Measurements from ENCODE around the gene TMIE.
"Not testable (repeated sequence)": the region's sequence is repeated elsewhere in the genome, so short reads cannot be mapped to it uniquely, and the experiment has no call there.

TMIE gene

DNA sequence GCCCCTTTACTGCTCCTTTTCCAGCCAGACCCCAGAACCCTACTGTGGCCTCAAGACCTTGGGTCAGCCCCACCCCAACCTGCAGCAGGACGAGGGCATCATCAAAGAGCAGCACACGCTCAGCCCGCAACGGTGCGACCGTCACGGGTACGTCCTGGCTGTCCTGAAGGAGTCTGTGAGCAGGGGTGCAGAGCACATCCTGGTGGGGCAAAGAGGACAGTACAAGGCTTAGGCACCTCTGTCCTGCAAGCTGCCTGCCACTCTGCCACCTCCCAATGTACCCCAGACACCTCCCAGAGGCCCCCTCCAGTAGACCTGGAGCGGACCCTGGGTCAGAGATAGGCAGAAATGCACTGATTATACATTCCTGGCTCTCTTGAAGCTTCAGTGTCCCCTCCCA, 15.7 kb upstream of the TMIE start:
- DNase-seq (ENCODE audit: low spot score) = no peak

DNA sequence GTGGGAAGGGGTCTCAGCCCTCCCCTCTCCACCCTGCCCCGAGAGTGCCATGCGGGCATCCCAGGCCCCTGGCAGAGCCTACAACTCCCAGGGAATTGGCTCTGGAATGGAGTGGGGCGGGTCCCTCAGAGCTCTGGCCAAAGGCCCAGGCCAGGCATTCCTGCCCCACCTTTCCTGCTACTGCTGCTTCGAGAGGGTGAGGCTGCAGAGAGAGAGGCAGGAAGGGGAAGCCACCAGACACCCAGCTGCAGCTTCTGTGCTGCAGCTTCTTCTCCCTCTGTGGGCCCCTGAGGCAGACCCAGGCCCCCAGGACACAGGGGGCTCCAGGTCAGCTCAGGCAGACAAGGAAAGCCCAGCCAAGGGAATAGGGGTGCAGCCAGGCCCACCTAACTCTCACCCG, 10.4 kb upstream of the TMIE start:
- DNase-seq (ENCODE audit: low spot score) = no peak

DNA sequence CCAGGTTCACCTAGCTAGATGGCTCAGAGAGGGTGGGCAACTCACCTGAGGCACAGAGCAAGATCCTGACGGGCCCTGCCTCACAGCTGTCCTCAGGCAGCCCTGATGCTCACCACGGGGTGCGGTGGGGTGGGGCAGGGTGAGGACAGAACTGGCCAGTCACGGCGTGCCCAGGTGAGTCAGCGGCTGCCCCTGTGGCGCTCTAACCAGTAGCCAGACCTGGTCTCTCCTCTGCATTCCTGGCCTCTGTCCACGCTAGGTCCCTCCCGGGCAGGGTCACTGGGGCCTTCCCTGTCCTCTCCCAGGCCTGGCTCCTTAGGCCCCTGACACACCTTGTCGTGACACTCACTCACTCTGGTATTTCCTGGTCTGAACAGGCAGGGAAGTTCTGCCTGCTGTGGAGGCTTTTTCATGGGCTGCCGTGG, 8.6 kb upstream of the TMIE start:
- no peak for DNase-seq (ENCODE audit: low spot score)

DNA sequence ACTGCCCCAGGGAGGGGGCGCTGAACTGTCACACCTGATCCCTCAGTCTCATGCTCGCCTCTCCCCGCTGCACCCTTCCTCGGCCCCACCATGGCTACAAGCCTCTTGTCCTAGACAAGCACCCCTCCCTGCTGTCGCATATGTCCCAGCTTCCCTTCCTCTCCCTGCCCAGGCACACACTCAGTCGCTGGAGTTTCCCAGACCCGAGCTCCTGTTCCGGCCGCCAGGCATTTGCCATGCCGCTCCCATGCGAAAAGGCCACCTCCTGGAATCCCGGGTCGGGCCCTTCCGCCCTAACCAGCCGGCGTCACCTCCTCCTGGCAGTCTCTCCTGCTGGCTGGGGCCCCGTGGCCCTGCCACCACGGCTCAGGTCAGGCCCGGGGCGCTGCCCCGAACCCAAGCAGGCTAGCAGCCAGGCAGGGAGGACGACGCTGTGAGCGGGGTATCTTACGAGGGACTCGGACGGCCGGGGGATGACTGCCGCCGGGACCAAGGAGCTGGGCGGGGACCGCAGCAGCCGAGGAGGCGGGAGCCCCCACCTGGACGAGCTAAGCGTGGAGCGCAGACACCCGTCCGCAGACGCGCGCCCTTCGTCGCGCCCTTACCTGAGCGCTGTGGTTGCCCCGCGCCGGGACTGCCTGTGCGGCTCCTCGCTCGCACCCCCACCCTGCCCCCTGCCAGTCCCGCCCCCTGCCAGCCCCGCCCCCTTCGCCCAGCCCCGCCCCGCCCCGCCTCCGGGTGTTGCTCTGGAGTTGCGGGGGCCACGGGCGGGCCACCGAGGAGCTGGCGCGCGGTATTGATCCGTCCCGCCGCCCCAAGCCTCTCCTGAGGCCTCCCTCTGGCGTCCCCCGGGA, 7.9 kb upstream of the TMIE start, which contains the start of gene ALS2CL:
Gene ALS2CL, minus strand, starts transcription at position 642 of the 854 bp plus-strand sequence. CDS start 4,239 bp downstream, outside the sequence.
- DNase-seq (ENCODE audit: low spot score) = peak; percentile 5

DNA sequence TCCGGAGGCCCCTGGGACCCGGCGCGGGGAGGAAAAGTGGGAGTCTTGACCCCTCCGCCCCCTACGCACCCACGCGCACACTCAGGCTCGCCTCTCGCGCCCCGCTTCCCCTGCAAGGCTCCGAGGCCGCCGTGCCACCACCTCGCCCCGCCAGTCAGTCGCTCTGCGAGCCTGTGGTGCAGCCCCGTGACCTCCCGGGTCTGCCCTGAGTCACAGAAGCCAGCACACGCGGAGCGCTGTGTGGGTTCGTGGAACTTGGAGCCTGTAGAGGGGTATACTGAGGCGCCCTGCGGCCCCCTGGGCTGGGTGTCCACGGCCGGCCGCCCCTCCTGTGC, 7.3 kb upstream of the TMIE start:
- DNase-seq (ENCODE audit: low spot score) = no peak

DNA sequence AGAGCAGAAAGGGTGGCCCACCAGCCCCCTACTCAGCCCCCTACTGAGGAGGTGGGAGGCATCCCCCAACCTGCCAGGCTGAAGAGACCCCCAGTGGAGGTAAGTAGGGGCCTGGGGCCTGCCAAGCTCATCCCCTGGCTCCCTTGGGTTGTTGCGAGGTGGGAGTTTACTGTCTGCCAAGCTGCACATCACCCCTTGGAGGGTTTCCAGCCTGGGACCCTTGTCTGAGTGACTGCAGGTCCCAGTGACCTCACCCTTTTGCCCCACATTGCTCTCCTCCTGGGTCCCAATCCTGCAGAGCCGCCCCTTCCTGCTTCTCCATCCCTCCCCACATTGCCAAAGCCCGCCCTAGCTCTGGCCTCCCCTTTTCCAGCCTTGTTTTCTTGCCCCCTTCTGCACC, 6.7 kb upstream of the TMIE start:
- DNase-seq (ENCODE audit: low spot score) = no peak

DNA sequence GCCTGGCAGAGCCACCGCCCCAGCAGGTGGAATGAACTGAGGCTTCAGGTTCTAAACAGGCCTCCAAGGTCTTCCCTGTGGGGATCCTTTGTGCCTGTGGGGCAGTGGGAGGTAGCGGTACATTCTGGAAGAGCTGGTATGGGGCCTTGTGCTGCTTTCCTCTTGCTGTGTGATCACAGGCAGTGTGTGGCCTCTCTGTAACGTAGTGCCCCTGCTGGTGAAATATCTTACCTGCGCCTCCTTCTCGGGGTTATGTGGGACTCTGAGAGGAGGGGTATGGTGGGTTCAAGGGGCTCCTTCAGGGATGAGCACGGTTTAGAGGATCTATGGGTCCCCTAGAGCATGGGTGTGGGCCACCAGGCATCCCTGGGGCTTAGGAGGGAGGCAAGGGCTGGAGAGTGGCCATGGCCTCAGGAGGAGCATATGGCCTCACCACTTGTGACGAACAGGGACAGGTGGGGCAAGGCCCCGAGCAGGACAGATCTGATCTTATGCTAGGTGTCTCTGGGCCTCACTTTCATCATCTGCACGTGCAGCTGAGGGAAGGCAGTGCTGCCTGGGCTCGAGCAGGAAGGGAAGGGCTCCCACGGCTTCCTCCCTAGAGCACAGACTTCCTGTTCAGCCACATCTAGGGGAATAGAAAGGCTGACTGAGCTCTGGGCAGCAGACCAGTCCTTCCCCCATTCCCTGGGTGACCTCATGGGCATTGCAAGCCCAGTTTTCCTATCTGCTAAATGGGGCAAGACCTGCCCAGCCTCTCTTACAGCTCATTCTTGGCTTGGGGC, 5.8 kb upstream of the TMIE start:
- DNase-seq (ENCODE audit: low spot score) = peak; percentile 7

DNA sequence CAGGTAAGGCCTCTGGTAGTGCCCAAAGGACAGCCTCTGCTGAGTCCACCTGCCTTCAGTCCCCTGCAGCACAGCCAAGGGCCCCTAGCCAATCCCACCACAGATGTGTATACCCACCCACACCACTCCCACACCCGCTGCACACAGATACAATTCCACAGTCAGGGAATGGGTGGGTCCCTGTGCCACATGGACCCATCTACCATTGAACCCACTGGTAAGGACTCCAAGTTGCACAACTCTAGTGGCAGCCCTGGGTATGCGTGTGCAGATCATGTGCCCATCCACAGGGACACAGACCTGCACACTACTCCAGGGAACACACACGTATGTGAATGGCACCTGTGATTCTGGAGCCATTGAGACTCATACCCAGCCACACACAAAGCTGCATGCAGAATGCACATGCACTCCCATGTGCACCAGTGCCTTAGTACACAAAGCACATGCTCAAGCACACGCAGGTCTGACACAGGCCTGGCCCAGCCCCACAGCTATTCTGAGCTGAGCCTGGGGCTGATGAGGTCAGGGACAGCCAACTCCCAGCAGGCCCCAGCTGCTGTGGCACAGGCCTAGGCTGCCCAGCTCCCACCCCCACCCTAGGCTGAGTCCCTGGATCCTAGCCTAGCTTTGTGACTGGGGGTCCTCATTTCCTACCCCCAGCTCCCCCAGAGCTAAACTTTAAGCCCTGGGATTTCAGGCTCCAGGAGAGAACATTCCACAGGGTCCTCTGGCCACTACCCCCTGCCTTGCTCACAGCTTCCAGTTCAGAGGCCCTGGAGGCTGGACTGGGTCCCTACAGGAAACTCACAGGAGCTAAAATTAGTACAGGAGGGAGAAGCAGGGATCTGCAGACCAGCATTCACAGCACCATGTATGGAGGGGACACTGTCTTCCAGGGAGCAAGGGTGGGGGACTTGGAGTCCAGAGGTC, 5.0 kb upstream of the TMIE start:
- no peak for DNase-seq (ENCODE audit: low spot score)

DNA sequence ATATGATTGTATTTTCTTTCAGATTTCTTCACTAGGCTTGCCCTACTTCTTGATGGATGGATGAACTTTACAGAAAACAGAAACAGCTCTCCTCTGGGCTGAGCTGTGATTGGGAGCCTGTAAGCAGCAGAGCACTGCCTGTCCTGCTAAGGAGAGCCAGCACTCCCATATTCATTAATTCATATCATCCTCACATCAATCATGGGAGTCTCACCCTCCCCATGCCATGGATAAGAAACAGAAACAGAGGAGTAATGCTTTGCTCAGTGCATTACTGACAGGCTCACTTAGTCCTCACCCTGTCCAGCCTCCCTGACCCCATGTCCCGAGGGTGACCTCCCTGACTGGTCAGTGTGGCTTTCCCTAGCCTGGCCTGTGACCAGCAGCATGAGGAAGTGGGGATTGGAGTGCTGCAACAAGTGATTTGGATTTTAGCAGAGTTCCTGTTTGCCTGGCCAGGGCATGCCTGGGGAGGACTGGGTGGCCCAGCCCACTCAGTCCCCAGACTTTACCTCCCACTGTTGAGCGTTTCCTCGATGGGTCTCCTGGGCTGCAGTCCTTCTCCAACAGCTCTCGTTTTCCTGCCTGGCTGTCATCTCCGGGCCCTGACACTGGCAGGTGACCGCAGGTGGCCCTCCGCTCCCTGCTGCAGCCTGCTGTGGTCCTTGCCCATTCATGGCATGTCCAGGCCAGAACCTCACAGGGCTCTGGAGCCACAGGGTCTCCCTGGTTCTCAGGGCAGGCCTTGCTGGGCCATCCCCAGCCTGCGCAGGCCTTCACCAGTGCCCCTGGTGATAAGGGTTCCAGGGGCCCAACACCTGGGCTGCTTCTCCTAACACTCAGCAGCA, 1.3 kb upstream of the TMIE start:
- no peak for DNase-seq (ENCODE audit: low spot score)

DNA sequence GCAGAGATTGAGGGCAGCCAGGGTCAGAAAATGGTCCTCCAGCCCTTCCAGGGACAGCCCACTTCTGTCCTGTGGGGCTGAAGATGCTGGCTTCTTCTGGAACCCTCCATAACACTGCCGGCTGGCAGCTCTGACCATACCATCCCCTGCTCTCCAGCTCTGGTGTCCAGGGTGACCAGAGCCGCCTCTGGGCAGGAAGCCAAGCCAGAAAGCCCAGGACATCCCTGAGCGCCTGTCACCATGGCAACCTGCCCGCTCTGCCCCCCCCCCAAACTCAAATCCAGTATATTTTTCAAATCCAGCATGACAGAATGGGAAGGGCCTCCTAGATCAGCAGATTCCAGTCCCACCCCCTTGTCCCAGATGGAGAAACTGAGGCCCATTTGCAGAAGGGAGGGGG, 420 bp upstream of the TMIE start:
- DNase-seq (ENCODE audit: low spot score) = no peak

DNA sequence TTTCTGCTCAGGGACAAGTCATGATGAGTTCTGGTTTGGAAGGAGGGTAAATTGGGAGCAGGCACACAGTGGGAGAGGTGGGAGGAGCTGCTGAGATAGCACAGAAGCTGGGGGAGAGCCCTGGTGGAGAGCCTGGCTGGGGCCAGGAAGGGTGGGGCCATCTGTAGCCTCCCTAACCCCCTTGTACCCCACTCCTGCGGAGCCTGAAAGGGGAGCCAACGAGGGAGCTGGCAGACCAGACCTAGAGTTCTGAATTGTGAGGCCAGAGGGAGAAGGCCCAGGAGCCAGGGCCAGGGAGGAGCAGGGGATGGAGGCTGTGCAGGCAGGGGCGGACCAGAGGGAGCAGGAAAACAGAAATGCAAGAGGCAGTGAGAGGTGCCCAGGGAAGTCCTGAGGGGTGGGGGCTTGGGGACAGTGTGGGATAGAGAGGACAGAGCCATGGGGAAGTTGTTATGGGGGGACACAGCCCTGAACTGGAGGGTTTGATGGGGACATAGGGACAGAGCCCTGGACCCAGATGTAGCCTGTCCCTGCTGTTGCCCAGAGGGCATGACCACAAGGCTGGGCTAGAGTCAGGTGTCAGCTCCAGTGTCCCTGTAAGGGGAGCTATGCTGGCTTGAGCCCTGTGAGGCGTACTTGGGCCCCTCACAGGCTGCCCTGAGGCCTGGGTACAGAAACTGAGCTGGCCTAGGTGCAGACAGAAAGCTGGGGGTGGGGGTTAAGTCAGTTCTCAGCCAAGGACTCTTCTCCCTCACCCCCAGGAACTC, 1.2 kb downstream of the TMIE start:
- DNase-seq (ENCODE audit: low spot score) = no peak

DNA sequence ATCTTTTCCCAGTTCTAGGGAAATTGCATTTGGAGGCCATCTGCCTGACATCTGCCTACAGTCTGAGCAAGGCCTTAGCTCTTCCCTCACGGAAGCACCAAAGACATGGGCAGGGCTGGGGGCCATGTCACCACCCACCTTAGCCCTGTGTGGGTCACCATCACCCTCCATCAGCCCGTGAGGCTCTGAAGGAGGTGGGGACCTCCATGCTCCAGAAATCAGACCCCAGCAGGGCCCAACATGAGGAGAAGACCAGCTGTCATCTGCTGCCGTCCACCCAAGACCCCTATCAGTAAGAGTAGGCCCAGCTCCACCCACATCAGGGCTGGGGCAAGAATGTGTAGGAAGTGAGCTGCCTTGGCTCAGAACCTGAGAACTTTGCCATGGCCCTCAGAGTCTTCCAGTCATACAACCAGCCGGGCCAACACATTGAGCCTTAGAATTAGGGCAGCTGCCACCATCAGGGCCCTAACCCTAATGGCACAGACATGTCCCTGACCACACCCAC, 1.9 kb downstream of the TMIE start:
- no peak for DNase-seq (ENCODE audit: low spot score)

DNA sequence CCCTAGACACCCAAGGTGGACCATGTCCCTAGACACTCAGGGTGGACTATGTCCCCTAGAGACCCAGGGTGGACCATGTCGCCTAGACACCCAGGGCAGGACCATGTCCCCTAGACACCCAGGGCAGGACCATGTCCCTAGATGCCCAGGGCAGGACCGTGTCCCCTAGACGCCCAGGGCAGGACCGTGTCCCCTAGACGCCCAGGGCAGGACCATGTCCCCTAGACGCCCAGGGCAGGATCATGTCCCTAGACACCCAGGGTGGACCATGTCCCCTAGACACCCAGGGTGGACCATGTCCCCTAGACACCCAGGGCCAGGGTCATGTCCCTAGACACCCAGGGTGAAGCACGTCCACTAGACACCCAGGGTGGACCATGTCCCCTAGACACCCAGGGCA, 3.2 kb downstream of the TMIE start:
- not testable (repeated sequence) for DNase-seq (ENCODE audit: low spot score)

DNA sequence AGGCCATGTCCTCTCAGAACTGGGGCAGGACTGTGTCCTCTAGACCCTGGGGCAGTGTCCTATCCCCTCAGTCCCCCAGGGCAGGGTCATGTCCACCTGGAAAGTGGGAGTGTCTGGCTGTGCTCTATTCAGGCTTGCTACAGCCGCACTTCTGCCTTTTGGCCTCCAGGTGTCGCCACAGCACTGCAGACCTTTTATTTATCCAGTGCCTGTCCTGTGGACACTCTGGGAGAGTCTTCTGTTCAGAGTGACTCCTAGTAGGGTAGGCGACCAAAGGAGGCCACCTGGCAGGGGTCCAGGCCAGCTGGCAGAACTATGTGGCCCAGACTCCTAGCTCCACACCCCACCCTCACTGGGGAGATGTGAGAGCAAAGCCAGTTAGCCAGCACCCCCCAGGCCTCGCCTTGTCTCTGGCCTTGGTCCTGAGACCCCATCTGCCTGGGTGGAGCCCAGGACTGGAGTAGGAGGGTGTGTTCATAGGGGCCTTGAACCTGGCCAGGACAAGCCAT, 3.9 kb downstream of the TMIE start:
- DNase-seq (ENCODE audit: low spot score) = peak; percentile 66

DNA sequence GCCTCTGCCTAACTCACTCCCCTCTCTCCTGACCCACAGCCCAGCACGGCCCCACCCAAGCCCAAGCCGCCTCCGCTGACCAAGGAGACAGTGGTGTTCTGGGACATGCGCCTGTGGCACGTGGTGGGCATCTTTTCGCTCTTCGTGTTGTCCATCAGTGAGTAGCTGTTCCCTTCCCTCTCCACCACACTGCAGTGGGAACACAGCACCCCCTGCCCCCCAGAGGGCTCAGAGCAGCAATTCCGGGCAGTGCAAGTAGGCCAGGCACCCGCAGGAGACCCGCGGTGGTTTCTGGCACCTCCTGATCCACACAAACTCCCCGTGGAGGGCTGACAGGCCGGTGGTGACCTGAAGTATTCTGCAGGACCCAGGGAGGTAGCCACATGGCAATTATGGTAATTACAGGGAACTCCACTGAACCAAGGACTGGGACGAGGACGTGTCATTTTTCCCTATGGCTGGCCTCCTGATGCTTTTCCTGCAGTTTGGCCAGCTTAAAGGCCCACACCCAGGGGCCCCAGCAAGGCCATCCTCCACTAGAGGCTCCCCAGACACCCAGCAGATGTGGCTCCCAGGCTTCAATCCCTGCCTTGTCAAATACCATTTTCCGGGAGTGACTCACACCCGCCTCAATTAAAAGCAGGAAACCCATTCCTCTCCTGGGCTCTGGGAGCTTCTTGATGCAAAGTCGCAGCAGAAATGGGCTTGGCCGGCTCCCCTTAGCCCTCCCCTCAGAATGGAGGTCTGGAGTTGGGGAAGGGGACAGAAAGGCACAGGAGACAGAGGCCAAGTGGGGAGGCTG, 4.8 kb downstream of the TMIE start:
- no peak for DNase-seq (ENCODE audit: low spot score)

DNA sequence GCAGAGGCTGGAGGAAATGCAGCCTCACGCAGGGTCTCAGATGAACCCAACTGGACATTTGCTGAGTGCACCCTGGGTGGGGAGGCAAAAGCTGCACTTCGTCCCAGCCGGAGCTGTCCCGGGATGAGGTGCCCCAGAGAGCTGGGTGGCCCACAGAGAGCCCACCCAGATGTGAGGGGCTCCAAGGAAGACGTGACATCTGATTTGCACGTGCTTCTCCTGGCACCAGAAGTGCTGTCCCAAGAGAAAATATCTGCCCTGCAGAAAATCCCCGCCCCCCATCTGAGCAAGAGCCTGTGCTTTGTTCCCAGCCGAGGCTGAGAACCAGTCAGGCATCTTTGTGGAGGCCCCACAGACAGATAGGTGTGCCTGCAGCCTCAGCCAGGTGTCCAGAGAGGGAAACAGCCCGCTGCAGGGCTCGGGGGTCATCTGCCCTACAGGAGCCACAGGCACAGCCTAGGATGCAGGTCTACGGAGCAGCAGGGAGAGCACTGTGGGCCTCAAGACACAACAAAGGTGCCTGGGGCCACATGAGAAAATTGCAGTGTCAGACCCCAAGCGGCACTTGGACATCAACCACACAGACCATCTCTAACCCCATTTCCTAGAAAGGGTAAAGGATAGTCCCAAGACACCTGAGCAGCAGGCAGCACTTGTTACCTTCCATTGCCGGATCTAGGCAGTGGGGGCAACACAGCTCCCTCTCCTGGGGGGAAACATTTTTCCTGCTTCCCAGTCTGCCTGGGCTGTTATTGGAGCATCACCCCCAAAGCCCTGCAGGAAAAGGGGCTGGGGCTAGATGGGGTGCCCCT, 5.8 kb downstream of the TMIE start:
- no peak for DNase-seq (ENCODE audit: low spot score)

DNA sequence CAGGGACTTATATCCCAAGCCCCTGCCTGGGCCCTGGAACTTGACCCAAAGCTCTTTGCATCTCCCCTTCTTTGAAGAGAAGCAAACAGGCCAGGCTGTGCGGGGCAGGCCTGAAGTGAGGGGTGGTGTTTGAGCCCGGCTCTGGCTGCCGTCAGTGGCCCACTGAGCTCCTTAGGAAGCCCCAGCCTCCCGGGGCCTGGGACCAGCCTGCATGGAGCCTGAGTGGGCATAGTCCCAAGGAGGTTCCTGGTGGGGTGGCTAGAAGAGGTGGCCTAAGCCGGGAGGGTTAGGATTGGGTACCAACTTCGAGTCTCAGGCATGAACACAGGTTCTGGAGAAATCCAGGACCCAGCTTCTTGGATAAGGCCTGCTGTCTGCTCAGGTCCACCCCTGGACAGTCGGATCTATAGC, 6.4 kb downstream of the TMIE start:
- DNase-seq (ENCODE audit: low spot score) = no peak

DNA sequence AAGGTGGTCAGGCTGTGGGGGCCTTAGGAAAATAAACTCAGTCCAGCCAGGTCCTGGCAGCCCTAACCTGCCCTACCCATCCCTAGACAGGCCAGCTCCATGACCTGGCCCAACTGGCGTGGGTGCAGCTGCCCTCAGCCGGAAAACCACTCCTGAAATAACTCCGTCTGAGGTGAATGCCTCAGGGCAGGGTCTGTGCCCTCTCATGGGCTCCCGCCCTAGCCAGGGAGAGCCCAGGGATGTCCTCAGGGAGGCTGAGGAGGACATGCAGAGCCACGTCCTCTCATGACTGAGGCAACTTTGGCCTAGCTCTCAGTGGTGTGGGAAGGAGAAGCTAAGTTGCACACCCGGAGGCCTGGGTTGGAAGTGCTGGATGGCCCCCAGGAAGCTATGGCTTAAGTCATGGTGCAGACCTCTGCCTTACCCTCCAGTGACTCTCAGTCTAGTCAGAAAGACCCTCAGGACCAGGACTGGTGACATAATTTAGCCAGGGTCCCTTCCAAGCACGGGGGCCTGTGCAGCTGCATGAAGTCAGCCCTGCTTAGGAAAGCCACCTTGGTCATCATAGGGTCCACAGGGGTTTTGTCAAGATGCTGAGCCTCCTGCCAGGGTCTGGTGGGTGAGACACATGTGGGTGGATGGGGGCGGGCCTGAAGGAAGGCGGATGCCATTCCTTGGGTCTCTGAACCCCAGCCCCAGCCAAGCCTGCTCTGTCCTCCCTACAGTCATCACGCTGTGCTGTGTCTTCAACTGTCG, 7.4 kb downstream of the TMIE start:
- DNase-seq (ENCODE audit: low spot score) = no peak

Measured in hematopoietic multipotent progenitor cell treated with erythropoietin and hydrocortisone succinate and interleukin-3 and kit ligand, for 15 days (in vitro differentiated cells).